ENCODE measurements around the gene CCDC157. TPM values are rescaled to one million over a fixed set of nuclear protein-coding genes. Genes with fewer than 3 reads are reported as not detected.
A peak's percentile ranks its signal among the peaks of the same experiment; 100 is the strongest.

The CCDC157 gene
- total RNA-seq: 1 to 10 TPM in 3 of 6 experiments, under 1 TPM in 3; 0.54 to 2.9 (median 0.86) TPM
- long read RNA-seq: 0 reads

DNA sequence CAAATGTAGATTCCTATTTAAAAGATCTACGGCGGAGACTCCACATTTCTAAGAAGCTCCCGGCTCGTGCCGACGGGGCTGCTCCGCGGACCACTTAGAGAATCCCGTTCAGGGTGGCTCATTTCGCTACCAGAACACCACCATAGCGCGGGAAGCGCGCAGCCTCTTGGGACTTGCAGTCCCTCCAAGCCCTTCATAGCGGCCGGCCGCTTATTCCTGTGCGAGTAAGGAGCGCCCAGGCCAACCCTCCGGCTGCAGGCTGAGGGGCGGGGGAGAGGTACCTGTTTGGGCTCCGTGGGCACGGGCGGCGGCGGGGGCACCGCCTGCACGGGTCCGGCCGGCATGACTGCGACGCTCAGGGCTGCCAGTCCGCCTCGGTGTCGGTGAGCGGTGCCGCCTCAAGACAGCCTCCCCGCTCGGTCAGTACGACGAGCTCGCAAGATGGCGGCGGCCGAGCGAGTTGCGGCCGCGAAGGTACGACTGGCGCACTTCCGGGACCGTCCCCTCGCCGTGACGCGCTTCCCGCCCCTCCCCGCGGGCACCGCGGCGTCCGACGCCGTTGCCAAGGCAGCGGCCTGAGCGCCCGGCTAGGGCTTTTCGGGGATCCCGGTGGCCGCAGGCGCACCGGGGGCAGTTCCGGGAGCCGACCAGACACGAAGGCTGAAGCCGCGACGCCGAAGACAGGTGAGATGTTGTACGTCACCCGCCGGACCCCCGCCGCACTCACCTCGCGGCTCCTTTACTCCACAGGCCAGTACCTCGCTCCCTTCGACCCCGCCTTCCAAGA is at the start of gene CCDC157, which contains the start of gene SF3A1:
Gene CCDC157 (plus strand): TSS at position 559 of the 787 bp plus-strand sequence. CDS start 8,994 bp downstream, outside the sequence.
Gene SF3A1 (minus strand): TSS at position 446 of the 787 bp plus-strand sequence. CDS start 102 bp downstream, at position 344.
- Histone ChIP-seq H3K4me1 (peaks cover 4 to 16% (median 8%) of the 10 kb centered on the region in 4 donors), H3K27me3 (no peaks in the 10 kb centered on the region), H3K27ac (peak within 1 kb of the TSS; percentile 94 to 97 (median 95)), H3K9me3 (no peaks in the 10 kb centered on the region), H3K4me3 (peak within 1 kb of the TSS; percentile 78 to 94 (median 84)), H3K36me3 (peaks cover 0 to 14% (median 11%) of the 10 kb centered on the region in 4 donors)
- peak; percentile 91 to 94 (median 92) for DNase-seq
- intact Hi-C loops (cut with DNase I): no loop called here
- TF ChIP-seq, protein P1, sequence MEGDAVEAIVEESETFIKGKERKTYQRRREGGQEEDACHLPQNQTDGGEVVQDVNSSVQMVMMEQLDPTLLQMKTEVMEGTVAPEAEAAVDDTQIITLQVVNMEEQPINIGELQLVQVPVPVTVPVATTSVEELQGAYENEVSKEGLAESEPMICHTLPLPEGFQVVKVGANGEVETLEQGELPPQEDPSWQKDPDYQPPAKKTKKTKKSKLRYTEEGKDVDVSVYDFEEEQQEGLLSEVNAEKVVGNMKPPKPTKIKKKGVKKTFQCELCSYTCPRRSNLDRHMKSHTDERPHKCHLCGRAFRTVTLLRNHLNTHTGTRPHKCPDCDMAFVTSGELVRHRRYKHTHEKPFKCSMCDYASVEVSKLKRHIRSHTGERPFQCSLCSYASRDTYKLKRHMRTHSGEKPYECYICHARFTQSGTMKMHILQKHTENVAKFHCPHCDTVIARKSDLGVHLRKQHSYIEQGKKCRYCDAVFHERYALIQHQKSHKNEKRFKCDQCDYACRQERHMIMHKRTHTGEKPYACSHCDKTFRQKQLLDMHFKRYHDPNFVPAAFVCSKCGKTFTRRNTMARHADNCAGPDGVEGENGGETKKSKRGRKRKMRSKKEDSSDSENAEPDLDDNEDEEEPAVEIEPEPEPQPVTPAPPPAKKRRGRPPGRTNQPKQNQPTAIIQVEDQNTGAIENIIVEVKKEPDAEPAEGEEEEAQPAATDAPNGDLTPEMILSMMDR (IDR thresholded peaks at IDR 0.05): peak in 1 of 4 donors; percentile 27
- TF ChIP-seq POLR2A (IDR thresholded peaks at IDR 0.05): peak; percentile 95
- 1% methylated on average over 12 of the region's 91 CpGs for WGBS (ENCODE audit: insufficient coverage, low coverage, low lambda C conversion rate, missing lambda C conversion rate)
- ATAC-seq: peak; percentile 96 to 99 (median 98)

DNA sequence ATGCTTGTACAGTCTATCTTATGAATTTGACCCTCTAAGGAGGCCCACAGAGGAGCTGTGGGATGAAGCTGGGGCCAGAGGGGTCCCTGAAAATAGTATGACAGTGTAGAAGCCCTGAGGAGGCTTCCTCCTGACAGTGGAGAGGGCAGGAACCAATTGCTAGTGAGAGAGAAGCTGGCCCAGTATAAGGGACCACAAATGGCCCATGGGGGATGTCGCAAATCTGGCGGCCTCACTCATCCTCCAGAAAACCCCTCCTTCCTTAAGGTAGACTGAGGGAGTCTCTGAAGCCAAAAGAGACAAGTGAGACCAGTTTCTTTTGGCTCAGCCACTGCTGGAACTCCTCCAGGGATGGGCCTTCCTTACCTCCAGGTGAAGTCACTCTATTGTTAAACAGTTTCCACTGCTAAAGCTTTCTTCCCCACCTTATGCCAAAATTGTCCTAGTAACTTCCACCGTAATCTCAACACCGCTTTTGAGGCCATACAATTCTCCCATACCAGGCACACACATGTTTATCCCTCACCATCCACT is 49.7 kb upstream of the CCDC157 start:
- no peak for ATAC-seq
- TF ChIP-seq POLR2A (IDR thresholded peaks at IDR 0.05): no peak
- TF ChIP-seq, protein P1 (IDR thresholded peaks at IDR 0.05): no peak
- no peaks in the 10 kb centered on the region for H3K9me3 ChIP-seq
- no peak overlapping the region for H3K4me3 ChIP-seq
- H3K36me3 ChIP-seq: peaks cover 0 to 12% (median 0%) of the 10 kb centered on the region in 4 donors
- H3K27ac ChIP-seq: peak overlapping the region in 1 of 3 donors; percentile 44
- no peak for DNase-seq
- no peaks in the 10 kb centered on the region for H3K27me3 ChIP-seq
- intact Hi-C loops (cut with DNase I): no loop called here
- peaks cover 2 to 74% (median 17%) of the 10 kb centered on the region in 4 donors for H3K4me1 ChIP-seq
- 90% methylated on average over 2 of the region's 4 CpGs for WGBS (ENCODE audit: insufficient coverage, low coverage, low lambda C conversion rate, missing lambda C conversion rate)

- peaks cover 0 to 7% (median 0%) of the 10 kb centered on the region in 4 donors for H3K36me3 ChIP-seq
- no peak overlapping the region for H3K27ac ChIP-seq
- H3K27me3 ChIP-seq: no peaks in the 10 kb centered on the region
- TF ChIP-seq, protein P1 (IDR thresholded peaks at IDR 0.05): no peak
- TF ChIP-seq POLR2A (IDR thresholded peaks at IDR 0.05): no peak
- no peak for DNase-seq
- 82% methylated on average over 2 of the region's 2 CpGs for WGBS (ENCODE audit: insufficient coverage, low coverage, low lambda C conversion rate, missing lambda C conversion rate)
- no peak for ATAC-seq
- peaks cover 2 to 83% (median 19%) of the 10 kb centered on the region in 4 donors for H3K4me1 ChIP-seq
- no peaks in the 10 kb centered on the region for H3K9me3 ChIP-seq
- H3K4me3 ChIP-seq: no peak overlapping the region
- intact Hi-C loops (cut with DNase I): no loop called here
These were observed 48.7 kb upstream of the CCDC157 start for GRCh38 chr22:30308093-30308492.

- H3K27me3 ChIP-seq: no peaks in the 10 kb centered on the region
- H3K27ac ChIP-seq: no peak overlapping the region
- H3K36me3 ChIP-seq: peaks cover 0 to 2% (median 0%) of the 10 kb centered on the region in 4 donors
- intact Hi-C loops (cut with DNase I): no loop called here
- 67% methylated on average over 3 of the region's 5 CpGs for WGBS (ENCODE audit: insufficient coverage, low coverage, low lambda C conversion rate, missing lambda C conversion rate)
- H3K4me3 ChIP-seq: no peak overlapping the region
- ATAC-seq: no peak
- no peak for TF ChIP-seq POLR2A (IDR thresholded peaks at IDR 0.05)
- TF ChIP-seq, protein P1 (IDR thresholded peaks at IDR 0.05): no peak
- no peaks in the 10 kb centered on the region for H3K9me3 ChIP-seq
- DNase-seq: no peak
- peaks cover 2 to 84% (median 19%) of the 10 kb centered on the region in 4 donors for H3K4me1 ChIP-seq
These were observed 48.1 kb upstream of the CCDC157 start for GRCh38 chr22:30308518-30309230.

Measured in right lobe of liver (tissue), 6 donors.